AG10803 (cell line): ENCODE data around the gene POMT1.

ENCODE experiments used
- DNase-seq: peaks from one replicate; pipeline ENCODE4 v3.0.0; 2010; ENCODE audit warnings: low read depth
- H3K4me3 ChIP-seq: 2 replicates; pipeline ENCODE4 v1.5.1; 2011; ENCODE audit warnings: mild to moderate bottlenecking, low read length, control low read depth
- CTCF ChIP-seq: conservative IDR thresholded peaks from 2 replicates; pipeline ENCODE4 v1.5.1; 2011; ENCODE audit warnings: mild to moderate bottlenecking, low read length, control low read depth, inconsistent platforms

Gene POMT1

GRCh38 chr9:131520503-131520902 is 17.8 kb downstream of the POMT1 start:
- no peak for DNase-seq
- H3K4me3 ChIP-seq: no peak overlapping the region
- TF ChIP-seq CTCF: no peak

GRCh38 chr9:131521203-131521602 is 18.5 kb downstream of the POMT1 start:
- no peak overlapping the region for H3K4me3 ChIP-seq
- TF ChIP-seq CTCF: no peak
- no peak for DNase-seq

- no peak overlapping the region for H3K4me3 ChIP-seq
- no peak for TF ChIP-seq CTCF
- no peak for DNase-seq
Observed at GRCh38 chr9:131521822-131522221, 19.1 kb downstream of the POMT1 start.

- no peak overlapping the region for H3K4me3 ChIP-seq
- DNase-seq: no peak
- TF ChIP-seq CTCF: no peak
Observed at GRCh38 chr9:131522257-131523085, 19.8 kb downstream of the POMT1 start.

GRCh38 chr9:131523086-131523388 is 20.3 kb downstream of the POMT1 start:
- DNase-seq: no peak
- TF ChIP-seq CTCF: no peak
- H3K4me3 ChIP-seq: no peak overlapping the region

- no peak overlapping the region for H3K4me3 ChIP-seq
- no peak for TF ChIP-seq CTCF
- DNase-seq: no peak
Observed at GRCh38 chr9:131523451-131524435, 21.0 kb downstream of the POMT1 start.
